HL-60 (cell line): Measurements from ENCODE around the gene HIP1.

ENCODE experiments used
- GABPA ChIP-seq: IDR thresholded peaks from 2 replicates; pipeline ENCODE4 v1.6.1; 2012; ENCODE audit warnings: low read depth
- POLR2AphosphoS5 ChIP-seq: IDR thresholded peaks from 2 replicates; pipeline ENCODE4 v1.6.1; 2012; ENCODE audit warnings: low read depth
- TF ChIP-seq, protein P1 (sequence below): IDR thresholded peaks from one replicate; pipeline ENCODE4 v1.5.1; 2011; ENCODE audit warnings: low read length, control low read depth, inconsistent platforms; ENCODE audit not compliant: insufficient read depth
- TF ChIP-seq, protein P2 (sequence below): IDR thresholded peaks from 2 replicates; pipeline ENCODE4 v1.6.1; 2012; ENCODE audit warnings: low read depth; ENCODE audit not compliant: insufficient replicate concordance

DNA sequence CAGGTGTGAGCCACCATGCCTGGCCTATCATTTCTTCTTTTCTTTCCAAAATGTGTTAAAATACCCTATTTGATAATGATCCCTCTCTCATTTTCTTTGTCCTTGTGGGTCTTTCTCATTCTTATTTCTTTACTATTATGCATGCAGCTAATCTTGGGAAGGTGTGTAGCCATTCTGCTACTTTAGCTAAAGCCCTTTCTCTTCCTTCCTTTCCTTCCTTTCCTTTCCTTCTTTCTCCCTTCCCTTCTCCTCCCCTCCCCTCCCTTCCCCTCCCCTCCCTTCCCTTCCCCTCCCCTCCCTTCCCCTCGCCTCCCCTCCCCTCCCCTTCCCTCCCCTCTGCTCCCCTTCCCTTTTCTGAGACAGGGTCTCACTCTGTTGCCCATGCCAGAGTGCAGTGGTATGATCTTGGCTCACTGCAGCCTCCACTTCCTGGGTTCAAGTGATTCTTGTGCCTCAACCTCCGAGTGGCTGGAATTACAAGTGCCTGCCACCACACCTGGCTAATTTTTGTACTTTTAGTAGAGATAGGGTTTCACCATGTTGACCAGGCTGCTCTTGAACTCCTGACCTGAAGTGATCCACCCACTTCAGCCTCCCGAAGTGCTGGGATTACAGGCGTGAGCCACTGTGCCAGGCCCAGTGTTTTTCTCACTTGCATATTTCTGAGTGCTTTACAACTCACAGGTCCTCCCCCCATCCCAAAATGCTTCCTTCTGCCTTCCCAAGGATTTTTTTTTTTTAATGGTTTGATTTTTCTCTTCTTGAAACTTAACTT, 42.3 kb downstream of the HIP1 start:
- TF ChIP-seq, protein P1, sequence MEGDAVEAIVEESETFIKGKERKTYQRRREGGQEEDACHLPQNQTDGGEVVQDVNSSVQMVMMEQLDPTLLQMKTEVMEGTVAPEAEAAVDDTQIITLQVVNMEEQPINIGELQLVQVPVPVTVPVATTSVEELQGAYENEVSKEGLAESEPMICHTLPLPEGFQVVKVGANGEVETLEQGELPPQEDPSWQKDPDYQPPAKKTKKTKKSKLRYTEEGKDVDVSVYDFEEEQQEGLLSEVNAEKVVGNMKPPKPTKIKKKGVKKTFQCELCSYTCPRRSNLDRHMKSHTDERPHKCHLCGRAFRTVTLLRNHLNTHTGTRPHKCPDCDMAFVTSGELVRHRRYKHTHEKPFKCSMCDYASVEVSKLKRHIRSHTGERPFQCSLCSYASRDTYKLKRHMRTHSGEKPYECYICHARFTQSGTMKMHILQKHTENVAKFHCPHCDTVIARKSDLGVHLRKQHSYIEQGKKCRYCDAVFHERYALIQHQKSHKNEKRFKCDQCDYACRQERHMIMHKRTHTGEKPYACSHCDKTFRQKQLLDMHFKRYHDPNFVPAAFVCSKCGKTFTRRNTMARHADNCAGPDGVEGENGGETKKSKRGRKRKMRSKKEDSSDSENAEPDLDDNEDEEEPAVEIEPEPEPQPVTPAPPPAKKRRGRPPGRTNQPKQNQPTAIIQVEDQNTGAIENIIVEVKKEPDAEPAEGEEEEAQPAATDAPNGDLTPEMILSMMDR = no peak
- TF ChIP-seq GABPA = no peak
- no peak for TF ChIP-seq POLR2AphosphoS5
- TF ChIP-seq, protein P2, sequence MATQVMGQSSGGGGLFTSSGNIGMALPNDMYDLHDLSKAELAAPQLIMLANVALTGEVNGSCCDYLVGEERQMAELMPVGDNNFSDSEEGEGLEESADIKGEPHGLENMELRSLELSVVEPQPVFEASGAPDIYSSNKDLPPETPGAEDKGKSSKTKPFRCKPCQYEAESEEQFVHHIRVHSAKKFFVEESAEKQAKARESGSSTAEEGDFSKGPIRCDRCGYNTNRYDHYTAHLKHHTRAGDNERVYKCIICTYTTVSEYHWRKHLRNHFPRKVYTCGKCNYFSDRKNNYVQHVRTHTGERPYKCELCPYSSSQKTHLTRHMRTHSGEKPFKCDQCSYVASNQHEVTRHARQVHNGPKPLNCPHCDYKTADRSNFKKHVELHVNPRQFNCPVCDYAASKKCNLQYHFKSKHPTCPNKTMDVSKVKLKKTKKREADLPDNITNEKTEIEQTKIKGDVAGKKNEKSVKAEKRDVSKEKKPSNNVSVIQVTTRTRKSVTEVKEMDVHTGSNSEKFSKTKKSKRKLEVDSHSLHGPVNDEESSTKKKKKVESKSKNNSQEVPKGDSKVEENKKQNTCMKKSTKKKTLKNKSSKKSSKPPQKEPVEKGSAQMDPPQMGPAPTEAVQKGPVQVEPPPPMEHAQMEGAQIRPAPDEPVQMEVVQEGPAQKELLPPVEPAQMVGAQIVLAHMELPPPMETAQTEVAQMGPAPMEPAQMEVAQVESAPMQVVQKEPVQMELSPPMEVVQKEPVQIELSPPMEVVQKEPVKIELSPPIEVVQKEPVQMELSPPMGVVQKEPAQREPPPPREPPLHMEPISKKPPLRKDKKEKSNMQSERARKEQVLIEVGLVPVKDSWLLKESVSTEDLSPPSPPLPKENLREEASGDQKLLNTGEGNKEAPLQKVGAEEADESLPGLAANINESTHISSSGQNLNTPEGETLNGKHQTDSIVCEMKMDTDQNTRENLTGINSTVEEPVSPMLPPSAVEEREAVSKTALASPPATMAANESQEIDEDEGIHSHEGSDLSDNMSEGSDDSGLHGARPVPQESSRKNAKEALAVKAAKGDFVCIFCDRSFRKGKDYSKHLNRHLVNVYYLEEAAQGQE = no peak
